ENCODE results near the gene PSMG2. TPM values are rescaled to one million over a fixed set of nuclear protein-coding genes. Genes with fewer than 3 reads are reported as not detected.

PSMG2 gene, protein sequence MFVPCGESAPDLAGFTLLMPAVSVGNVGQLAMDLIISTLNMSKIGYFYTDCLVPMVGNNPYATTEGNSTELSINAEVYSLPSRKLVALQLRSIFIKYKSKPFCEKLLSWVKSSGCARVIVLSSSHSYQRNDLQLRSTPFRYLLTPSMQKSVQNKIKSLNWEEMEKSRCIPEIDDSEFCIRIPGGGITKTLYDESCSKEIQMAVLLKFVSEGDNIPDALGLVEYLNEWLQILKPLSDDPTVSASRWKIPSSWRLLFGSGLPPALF
- 100 to 1,000 TPM in 1 of 5 experiments, 10 to 100 TPM in 4; 49.9 to 104 (median 59.9) TPM for total RNA-seq
- polyA plus RNA-seq, result 100 to 1,000 TPM; 113 to 126 TPM
- 38.8 reads per million, percentile 66 among the genes with 10 or more reads in this experiment for total RNA-seq

DNA sequence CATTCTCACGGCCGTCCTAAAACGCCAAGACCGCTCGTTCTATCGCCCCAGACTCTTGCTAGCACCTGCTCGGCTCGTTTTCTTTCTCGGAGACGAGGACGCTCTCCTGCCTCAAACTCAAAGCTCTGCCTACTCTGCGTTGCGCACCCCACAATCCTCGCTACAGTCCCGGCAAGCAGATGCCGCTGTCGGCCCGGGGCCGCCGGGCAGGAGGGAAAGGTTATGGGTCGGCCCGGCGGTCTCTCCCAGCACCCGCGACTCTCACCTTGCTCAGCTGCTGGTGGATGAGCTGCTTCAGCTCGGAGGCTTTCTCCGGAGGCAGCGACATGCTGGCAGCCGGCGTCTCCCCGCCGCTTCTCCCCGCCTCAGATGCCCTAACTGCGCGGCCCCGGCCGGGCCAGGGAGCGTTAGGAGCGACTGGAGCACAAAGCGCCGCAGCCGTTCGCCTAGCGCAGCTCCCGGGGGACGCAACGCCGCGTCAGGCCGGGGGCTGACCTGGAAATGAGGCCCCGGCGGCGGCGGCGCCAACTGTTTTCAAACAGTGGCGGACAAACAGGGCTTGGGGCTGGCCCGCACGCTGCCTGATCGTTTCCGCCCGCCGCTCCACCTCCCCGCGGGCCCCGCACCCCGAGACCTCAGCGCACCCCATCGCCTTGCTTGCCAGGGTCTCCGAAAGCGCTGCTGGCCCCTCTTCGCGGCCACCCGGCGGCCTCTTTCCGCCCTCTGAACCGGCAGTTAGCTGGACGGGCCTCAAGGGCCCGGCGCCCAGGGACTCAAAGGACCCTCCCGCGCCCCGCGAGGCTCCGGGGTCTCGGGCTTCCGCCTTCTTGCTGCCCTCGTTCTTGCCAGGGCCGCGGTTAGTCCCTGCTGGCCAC is at the start of gene PSMG2, which contains the start of gene CEP76:
Gene PSMG2, plus strand, starts transcription at position 822 of the 875 bp plus-strand sequence. CDS start 66 bp downstream, outside the sequence.
Gene CEP76, minus strand, starts transcription at position 503 of the 875 bp plus-strand sequence. Its CDS starts 175 bp downstream, at position 328.
- Mint-ChIP-seq H3K4me3 (peak within 1 kb of the TSS; percentile 92 to 99 (median 98)), H3K9me3 (no peaks in the 10 kb centered on the region), H3K27ac (peak within 1 kb of the TSS; percentile 91 to 100 (median 96)), H3K4me1 (peaks cover 36 to 63% (median 50%) of the 10 kb centered on the region in 7 donors), H3K27me3 (no peaks in the 10 kb centered on the region), H3K36me3 (peaks cover 0 to 15% (median 10%) of the 10 kb centered on the region in 5 donors)
- ATAC-seq (peak; percentile 89), DNase-seq (peak; percentile 77 to 88 (median 84))
- peaks cover 17 to 20% of the 10 kb centered on the region in 2 donors for H3K4me1 ChIP-seq (ENCODE audit: control insufficient read depth in 2 of 2, insufficient read depth in 2 of 2, low read length in 2 of 2)
- CTCF ChIA-PET, result interaction anchor here (0.5 to 1.5 kb wide), 4 partner anchors 18 to 374 kb away, joined by 3 to 4 read pairs (median 4); no protein-coding TSS in a partner anchor
- intact Hi-C loops (cut with micrococcal nuclease), result loop anchor here (1.0 to 10.0 kb wide), 17 partner anchors 8 to 1022 kb away; partner anchors contain the start of genes AFG3L2 (in 2 of the 2), CEP192 (in 2 of the 2), IMPA2 (in 2 of the 2) and CHMP1B (in 1 of the 2)
- peak within 1 kb of the TSS; percentile 97 for H3K4me3 ChIP-seq (ENCODE audit: low read length)
- H3K9me3 ChIP-seq (ENCODE audit: control insufficient read depth in 2 of 3, low read length in 3 of 3), result no peaks in the 10 kb centered on the region
- peaks cover 4 to 28% (median 5%) of the 10 kb centered on the region in 3 experiments for H3K36me3 ChIP-seq (ENCODE audit: control insufficient read depth in 2 of 3, insufficient read depth in 3 of 3, low read length in 3 of 3)
- no peaks in the 10 kb centered on the region for H3K27me3 ChIP-seq (ENCODE audit: control insufficient read depth in 2 of 2, insufficient read depth in 2 of 2, low read length in 2 of 2)
- POLR2A ChIA-PET, result interaction anchor here (0.8 to 2.8 kb wide), 9 partner anchors 9 to 852 kb away, joined by 3 to 15 read pairs (median 5); partner anchors contain the start of genes AFG3L2, PTPN2 and SEH1L
- peak within 1 kb of the TSS; percentile 96 for H3K27ac ChIP-seq (ENCODE audit: low read depth, low read length)

DNA sequence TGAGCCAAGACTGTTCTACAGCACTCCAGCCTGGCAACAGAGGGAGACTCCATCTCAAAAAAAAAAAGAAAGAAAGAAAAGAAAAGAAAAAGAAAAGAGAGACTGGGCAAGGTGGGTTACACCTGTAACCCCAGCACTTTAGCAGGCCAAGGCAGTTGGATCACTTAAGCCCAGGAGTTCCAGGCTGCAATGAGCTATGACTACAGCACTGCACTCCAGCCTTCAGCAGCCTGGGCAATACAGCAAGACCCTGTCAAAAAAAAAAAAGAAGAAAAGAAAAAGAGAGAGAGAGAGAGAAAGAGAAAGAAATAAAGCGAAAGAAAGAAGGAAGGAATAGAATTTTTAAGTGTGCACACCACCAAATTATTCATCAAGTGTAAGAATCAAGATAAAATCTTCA is 47.9 kb upstream of the PSMG2 start:
- H3K36me3 ChIP-seq (ENCODE audit: control insufficient read depth in 2 of 3, insufficient read depth in 3 of 3, low read length in 3 of 3), result no peaks in the 10 kb centered on the region
- H3K4me3 ChIP-seq (ENCODE audit: low read length), result no peak overlapping the region
- peaks cover 14 to 39% (median 15%) of the 10 kb centered on the region in 7 donors for H3K4me1 Mint-ChIP-seq
- DNase-seq, result no peak
- H3K27me3 ChIP-seq (ENCODE audit: control insufficient read depth in 2 of 2, insufficient read depth in 2 of 2, low read length in 2 of 2), result no peaks in the 10 kb centered on the region
- H3K27ac ChIP-seq (ENCODE audit: low read depth, low read length), result no peak overlapping the region
- H3K9me3 ChIP-seq (ENCODE audit: control insufficient read depth in 2 of 3, low read length in 3 of 3), result no peaks in the 10 kb centered on the region
- peaks cover 0 to 5% (median 0%) of the 10 kb centered on the region in 5 donors for H3K36me3 Mint-ChIP-seq
- peak overlapping the region in 7 of 10 donors; percentile 8 to 45 (median 24) for H3K4me3 Mint-ChIP-seq
- H3K27ac Mint-ChIP-seq, result peak overlapping the region in 1 of 9 donors; percentile 43
- ATAC-seq, result no peak
- no peaks in the 10 kb centered on the region for H3K9me3 Mint-ChIP-seq
- peaks cover 6 to 36% (median 26%) of the 10 kb centered on the region in 5 donors for H3K27me3 Mint-ChIP-seq
- intact Hi-C loops (cut with micrococcal nuclease), result loop anchor here (5.0 kb wide), 2 partner anchors 47 to 248 kb away; partner anchors contain the start of genes CEP76 (in 1 of the 2), PRELID3A (in 1 of the 2) and PSMG2 (in 1 of the 2)
- H3K4me1 ChIP-seq (ENCODE audit: control insufficient read depth in 2 of 2, insufficient read depth in 2 of 2, low read length in 2 of 2), result peaks cover 7 to 10% of the 10 kb centered on the region in 2 donors
- ChIA-PET CTCF (interaction anchor here (0.7 kb wide), 1 partner anchor 19 kb away, joined by 3 read pairs; no protein-coding TSS in a partner anchor), POLR2A (no interaction called here)

DNA sequence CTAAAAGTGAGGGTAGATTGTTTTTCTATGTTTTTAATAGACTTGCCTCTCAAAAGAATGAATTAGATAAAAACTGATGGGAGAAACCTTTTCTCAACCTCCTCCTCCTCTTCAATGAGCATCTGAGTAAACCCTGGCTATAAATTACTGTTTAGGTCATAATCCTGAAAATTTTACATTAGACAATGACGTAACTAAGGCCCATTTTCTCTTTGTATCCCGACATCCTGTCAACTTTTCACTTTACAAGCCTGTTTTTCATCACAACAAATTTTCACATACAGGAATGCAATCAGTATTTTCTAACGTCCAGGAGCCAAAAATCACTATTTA is 46.3 kb upstream of the PSMG2 start:
- intact Hi-C loops (cut with micrococcal nuclease), result loop anchor here (5.0 kb wide), 2 partner anchors 46 to 249 kb away; partner anchors contain the start of genes CEP76 (in 1 of the 2), PRELID3A (in 1 of the 2) and PSMG2 (in 1 of the 2)
- H3K27ac ChIP-seq (ENCODE audit: low read depth, low read length), result no peak overlapping the region
- POLR2A ChIA-PET, result no interaction called here
- CTCF ChIA-PET, result no interaction called here
- peak overlapping the region; percentile 78 to 88 (median 86) for H3K4me3 Mint-ChIP-seq
- ATAC-seq (no peak), DNase-seq (no peak)
- no peaks in the 10 kb centered on the region for H3K9me3 ChIP-seq (ENCODE audit: control insufficient read depth in 2 of 3, low read length in 3 of 3)
- peaks cover 4 to 34% (median 19%) of the 10 kb centered on the region in 5 donors for H3K27me3 Mint-ChIP-seq
- peak overlapping the region in 6 of 9 donors; percentile 1 to 48 (median 22) for H3K27ac Mint-ChIP-seq
- H3K9me3 Mint-ChIP-seq, result no peaks in the 10 kb centered on the region
- no peaks in the 10 kb centered on the region for H3K27me3 ChIP-seq (ENCODE audit: control insufficient read depth in 2 of 2, insufficient read depth in 2 of 2, low read length in 2 of 2)
- peaks cover 14 to 39% (median 15%) of the 10 kb centered on the region in 7 donors for H3K4me1 Mint-ChIP-seq
- H3K36me3 Mint-ChIP-seq, result peaks cover 0 to 5% (median 0%) of the 10 kb centered on the region in 5 donors
- H3K36me3 ChIP-seq (ENCODE audit: control insufficient read depth in 2 of 3, insufficient read depth in 3 of 3, low read length in 3 of 3), result no peaks in the 10 kb centered on the region
- peak overlapping the region; percentile 55 for H3K4me3 ChIP-seq (ENCODE audit: low read length)
- H3K4me1 ChIP-seq (ENCODE audit: control insufficient read depth in 2 of 2, insufficient read depth in 2 of 2, low read length in 2 of 2), result peaks cover 7 to 10% of the 10 kb centered on the region in 2 donors

DNA sequence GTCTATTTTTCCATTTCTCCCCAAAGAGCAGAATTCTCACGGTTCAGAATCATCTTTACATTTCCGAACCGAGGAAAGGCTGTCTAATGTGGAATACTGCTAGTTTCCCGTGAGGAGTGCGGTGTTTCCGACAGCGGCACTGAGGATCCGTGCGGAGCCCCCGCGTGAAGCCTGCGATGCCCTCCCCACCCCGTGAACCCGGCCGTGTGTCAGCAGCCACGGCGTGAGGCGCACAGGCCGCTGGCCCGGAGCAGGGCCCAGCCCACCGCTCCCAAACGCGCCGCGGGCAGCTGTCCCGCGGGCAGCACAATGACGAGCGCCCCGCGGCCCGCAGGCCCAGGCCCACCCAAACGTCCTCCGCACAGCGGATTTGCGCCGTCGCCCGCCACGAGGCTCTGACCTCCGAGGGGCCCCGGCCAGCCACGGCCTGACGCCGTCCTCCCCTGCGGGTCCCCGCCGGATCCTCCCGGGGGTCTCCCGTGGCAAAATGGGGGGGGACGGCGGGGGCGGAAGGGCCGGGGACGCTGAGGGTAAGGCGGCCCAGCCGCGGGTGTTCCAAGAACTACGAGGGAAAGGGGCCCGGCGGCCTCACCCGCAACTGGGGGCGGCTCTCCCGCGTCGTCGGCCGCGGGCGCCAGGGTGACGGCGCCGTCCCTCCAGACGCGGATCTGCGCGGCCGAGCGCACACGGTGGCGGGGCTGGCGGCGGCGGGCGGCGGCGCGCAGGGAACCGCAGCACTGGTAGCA is 45.7 kb upstream of the PSMG2 start:
- POLR2A ChIA-PET, result no interaction called here

DNA sequence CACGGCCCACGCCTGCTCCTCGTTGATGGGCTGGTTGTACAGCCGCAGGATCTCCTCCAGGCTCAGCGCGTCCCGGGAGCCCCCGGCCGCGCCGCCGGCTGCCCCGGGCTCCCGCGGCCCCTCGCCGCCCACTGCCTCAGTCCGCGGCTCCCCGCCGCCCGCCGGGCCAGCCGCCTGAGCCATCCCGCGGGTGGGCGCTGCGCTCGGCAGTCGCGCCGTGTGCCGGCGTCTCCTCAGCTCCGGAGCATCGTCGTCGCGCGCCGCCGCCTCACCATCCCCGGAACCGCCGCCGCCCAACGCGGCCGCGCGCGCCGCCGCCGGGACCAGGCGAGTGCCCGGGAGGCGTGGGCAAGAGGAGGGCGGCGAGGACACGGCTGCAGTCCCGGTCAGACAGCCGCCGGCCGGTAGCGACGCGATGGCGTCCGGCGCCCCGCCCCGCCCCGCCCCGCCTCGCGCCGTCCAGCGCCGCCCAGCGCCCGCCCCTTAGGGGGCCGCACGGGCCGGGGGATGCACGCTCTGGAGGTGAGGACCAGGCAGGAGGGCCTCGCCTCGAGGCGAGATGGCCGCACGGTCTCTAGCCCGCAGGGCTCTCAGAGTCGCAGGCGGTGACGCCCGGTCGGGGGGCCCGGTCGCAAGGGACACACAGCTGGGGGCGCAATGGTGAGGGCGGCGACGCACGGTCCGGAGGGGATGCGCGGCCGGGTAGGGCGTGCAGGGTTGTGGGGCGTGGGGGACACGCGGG is 45.0 kb upstream of the PSMG2 start, which contains the start of gene SPIRE1:
Gene SPIRE1, minus strand, starts transcription at position 424 of the 742 bp plus-strand sequence. Its CDS starts 241 bp downstream, at position 183.
- CTCF ChIA-PET, result interaction anchor here (0.6 kb wide), 1 partner anchor 266 kb away, joined by 3 read pairs; no protein-coding TSS in a partner anchor
- Mint-ChIP-seq H3K9me3 (no peaks in the 10 kb centered on the region), H3K36me3 (peaks cover 0 to 5% (median 0%) of the 10 kb centered on the region in 5 donors), H3K27me3 (peaks cover 0 to 27% (median 16%) of the 10 kb centered on the region in 5 donors), H3K4me3 (peak within 1 kb of the TSS; percentile 80 to 97 (median 90)), H3K27ac (peak within 1 kb of the TSS in 6 of 9 donors; percentile 23 to 81 (median 64)), H3K4me1 (peaks cover 14 to 31% (median 15%) of the 10 kb centered on the region in 7 donors)
- no peaks in the 10 kb centered on the region for H3K9me3 ChIP-seq (ENCODE audit: control insufficient read depth in 2 of 3, low read length in 3 of 3)
- intact Hi-C loops (cut with micrococcal nuclease), result loop anchor here (1.0 to 5.0 kb wide), 5 partner anchors 44 to 387 kb away; partner anchors contain the start of genes AFG3L2 (in 1 of the 2), CEP76 (in 1 of the 2), PRELID3A (in 1 of the 2) and PSMG2 (in 1 of the 2)
- H3K36me3 ChIP-seq (ENCODE audit: control insufficient read depth in 2 of 3, insufficient read depth in 3 of 3, low read length in 3 of 3), result no peaks in the 10 kb centered on the region
- DNase-seq (peak in 7 of 9 donors; percentile 16 to 65 (median 27)), ATAC-seq (peak; percentile 76)
- H3K4me1 ChIP-seq (ENCODE audit: control insufficient read depth in 2 of 2, insufficient read depth in 2 of 2, low read length in 2 of 2), result peaks cover 7 to 10% of the 10 kb centered on the region in 2 donors
- no peak within 1 kb of the TSS for H3K27ac ChIP-seq (ENCODE audit: low read depth, low read length)
- POLR2A ChIA-PET, result no interaction called here
- H3K4me3 ChIP-seq (ENCODE audit: low read length), result peak within 1 kb of the TSS; percentile 55
- H3K27me3 ChIP-seq (ENCODE audit: control insufficient read depth in 2 of 2, insufficient read depth in 2 of 2, low read length in 2 of 2), result no peaks in the 10 kb centered on the region

More for the DNA sequence above, 45.7 kb upstream of the PSMG2 start:
- DNase-seq (peak in 6 of 9 donors; percentile 6 to 47 (median 9)), ATAC-seq (peak; percentile 61)
- Mint-ChIP-seq H3K4me3 (peak overlapping the region; percentile 78 to 88 (median 86)), H3K9me3 (no peaks in the 10 kb centered on the region), H3K27ac (peak overlapping the region in 6 of 9 donors; percentile 1 to 48 (median 22)), H3K27me3 (peaks cover 0 to 29% (median 16%) of the 10 kb centered on the region in 5 donors), H3K4me1 (peaks cover 14 to 37% (median 15%) of the 10 kb centered on the region in 7 donors), H3K36me3 (peaks cover 0 to 5% (median 0%) of the 10 kb centered on the region in 5 donors)
- H3K4me3 ChIP-seq (ENCODE audit: low read length), result peak overlapping the region; percentile 55
- CTCF ChIA-PET, result no interaction called here
- H3K4me1 ChIP-seq (ENCODE audit: control insufficient read depth in 2 of 2, insufficient read depth in 2 of 2, low read length in 2 of 2), result peaks cover 7 to 10% of the 10 kb centered on the region in 2 donors
- no peaks in the 10 kb centered on the region for H3K9me3 ChIP-seq (ENCODE audit: control insufficient read depth in 2 of 3, low read length in 3 of 3)
- intact Hi-C loops (cut with micrococcal nuclease), result loop anchor here (5.0 kb wide), 2 partner anchors 45 to 250 kb away; partner anchors contain the start of genes CEP76 (in 1 of the 2), PRELID3A (in 1 of the 2) and PSMG2 (in 1 of the 2)
- H3K36me3 ChIP-seq (ENCODE audit: control insufficient read depth in 2 of 3, insufficient read depth in 3 of 3, low read length in 3 of 3), result no peaks in the 10 kb centered on the region
- no peak overlapping the region for H3K27ac ChIP-seq (ENCODE audit: low read depth, low read length)
- H3K27me3 ChIP-seq (ENCODE audit: control insufficient read depth in 2 of 2, insufficient read depth in 2 of 2, low read length in 2 of 2), result no peaks in the 10 kb centered on the region

All from naive thymus-derived CD4-positive, alpha-beta T cell (primary cell).